GM12891 (cell line): ENCODE measurements around the gene CCDC6.
"Not testable (repeated sequence)": the region's sequence is repeated elsewhere in the genome, so short reads cannot be mapped to it uniquely, and the experiment has no call there.

Experiments used
- DNase-seq: peaks from one replicate; pipeline ENCODE4 v3.0.0; 2011; ENCODE audit warnings: low spot score; ENCODE audit not compliant: insufficient read length
- FAIRE-seq: peaks from 2 replicates; lab custom pipeline; 2011; peaks lifted over from hg19 to GRCh38; lab: Jason Lieb, UNC
- PAX5 ChIP-seq: IDR thresholded peaks from 2 replicates; pipeline ENCODE4 v1.6.1; 2011; ENCODE audit warnings: low read length, moderate library complexity, mild to moderate bottlenecking; ENCODE audit not compliant: insufficient read depth, severe bottlenecking
- POLR2A ChIP-seq: IDR thresholded peaks from 2 replicates; pipeline ENCODE4 v1.6.1; 2011; ENCODE audit warnings: low read depth, low read length, control low read depth
- POLR2AphosphoS5 ChIP-seq: IDR thresholded peaks from 2 replicates; pipeline ENCODE4 v1.6.1; 2011; ENCODE audit warnings: low read depth, low read length, control low read depth
- POU2F2 ChIP-seq: IDR thresholded peaks from 2 replicates; pipeline ENCODE4 v1.6.1; 2011; ENCODE audit warnings: low read depth, mild to moderate bottlenecking, control low read depth, low read length, moderate library complexity
- SPI1 ChIP-seq: IDR thresholded peaks from 2 replicates; pipeline ENCODE4 v1.6.1; 2011; ENCODE audit warnings: low read depth, low read length, control low read depth
- TAF1 ChIP-seq: IDR thresholded peaks from 2 replicates; pipeline ENCODE4 v1.6.1; 2011; ENCODE audit warnings: low read depth, low read length, control low read depth

Gene CCDC6

DNA sequence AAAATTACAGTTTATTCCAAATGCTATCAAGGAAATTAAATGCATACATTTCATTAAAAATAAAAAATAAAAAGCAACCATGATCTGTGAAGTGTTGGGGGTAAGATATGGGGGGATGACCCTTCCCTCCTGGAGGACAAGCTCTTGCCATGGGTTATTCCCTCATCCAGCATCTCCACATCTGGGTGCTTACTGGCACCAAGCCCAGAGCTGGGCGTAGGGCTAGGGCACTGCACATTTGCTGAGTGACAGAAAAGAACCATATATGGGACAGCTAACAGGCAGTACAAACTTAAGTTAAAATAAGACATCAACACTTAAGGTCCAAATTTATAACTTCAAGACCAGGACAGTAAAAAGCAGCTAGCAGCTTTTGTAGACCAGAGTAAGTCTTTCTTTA is 10.2 kb downstream of the CCDC6 start:
- TF ChIP-seq POLR2AphosphoS5 (no peak), PAX5 (no peak), SPI1 (no peak), POU2F2 (no peak), POLR2A (no peak), TAF1 (no peak)
- FAIRE-seq (no peak), DNase-seq (no peak)

DNA sequence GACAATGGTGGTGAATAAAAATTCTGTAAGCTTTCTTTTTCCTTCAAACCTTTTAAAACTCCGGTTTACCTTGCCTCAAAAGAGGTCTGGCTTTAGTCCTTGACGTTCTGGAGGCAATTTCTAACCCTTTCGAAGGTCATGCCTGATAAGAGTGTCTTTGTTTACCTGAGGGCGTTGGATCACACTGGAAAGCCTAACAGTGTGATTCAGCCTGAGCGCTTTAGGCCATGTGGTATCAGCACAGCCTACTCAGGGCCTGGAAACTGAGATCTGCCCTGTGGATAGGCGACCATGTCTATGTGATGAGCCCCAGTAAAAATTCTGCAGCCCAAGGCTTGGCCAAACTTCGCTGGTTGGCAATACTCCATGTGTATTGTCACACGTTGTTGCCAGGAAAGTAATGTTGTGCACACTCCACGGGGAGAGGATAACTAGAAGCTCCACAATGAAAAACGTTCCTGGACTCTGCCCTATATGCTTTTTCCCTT is 10.7 kb downstream of the CCDC6 start:
- TF ChIP-seq TAF1 = no peak
- TF ChIP-seq SPI1 = no peak
- TF ChIP-seq POLR2A = no peak
- no peak for TF ChIP-seq POU2F2
- no peak for TF ChIP-seq PAX5
- no peak for TF ChIP-seq POLR2AphosphoS5
- FAIRE-seq (no peak), DNase-seq (no peak)

DNA sequence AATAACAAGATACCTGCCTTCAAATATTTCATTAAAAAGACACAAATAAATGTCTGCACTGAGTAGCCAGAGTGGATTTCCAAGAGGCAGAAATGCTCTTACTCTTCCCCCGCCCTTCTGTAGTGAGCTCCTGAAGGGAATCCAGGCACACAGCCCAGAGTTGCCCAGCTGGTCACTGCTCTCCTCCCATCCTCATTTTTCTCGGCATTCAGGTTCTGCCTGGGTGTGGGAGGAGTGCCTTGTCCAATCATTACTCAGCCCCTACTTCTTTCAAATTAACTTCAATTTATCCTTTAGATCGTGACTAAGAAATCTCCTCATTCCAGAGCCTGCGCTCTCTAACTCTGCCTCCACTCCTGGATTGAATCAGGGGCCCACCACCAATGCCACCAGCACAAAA is 12.2 kb downstream of the CCDC6 start:
- no peak for FAIRE-seq
- TF ChIP-seq PAX5 (no peak), POLR2A (no peak), POU2F2 (no peak), SPI1 (no peak)
- no peak for DNase-seq

DNA sequence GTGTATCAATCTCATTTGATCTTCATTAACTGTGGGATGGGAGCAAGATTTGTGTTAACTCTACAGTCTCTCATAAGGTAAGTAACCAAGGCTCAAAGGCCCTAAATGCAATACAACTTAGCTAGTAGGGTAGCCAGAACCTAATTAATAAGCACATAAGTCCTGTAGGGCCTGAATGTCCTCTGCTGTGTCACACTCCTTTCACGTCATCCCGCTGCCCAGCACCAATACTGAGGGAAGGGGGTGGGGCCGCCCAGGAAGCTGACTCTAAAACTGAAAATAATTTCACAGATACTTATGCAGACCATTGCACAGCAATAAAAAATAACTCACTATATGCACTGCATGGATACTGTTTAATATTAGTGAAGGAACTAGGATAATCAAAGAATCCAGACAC is 13.7 kb downstream of the CCDC6 start:
- DNase-seq (no peak), FAIRE-seq (no peak)
- TF ChIP-seq PAX5 = no peak
- no peak for TF ChIP-seq POU2F2
- TF ChIP-seq POLR2AphosphoS5 = no peak
- no peak for TF ChIP-seq TAF1
- TF ChIP-seq POLR2A = no peak
- no peak for TF ChIP-seq SPI1

DNA sequence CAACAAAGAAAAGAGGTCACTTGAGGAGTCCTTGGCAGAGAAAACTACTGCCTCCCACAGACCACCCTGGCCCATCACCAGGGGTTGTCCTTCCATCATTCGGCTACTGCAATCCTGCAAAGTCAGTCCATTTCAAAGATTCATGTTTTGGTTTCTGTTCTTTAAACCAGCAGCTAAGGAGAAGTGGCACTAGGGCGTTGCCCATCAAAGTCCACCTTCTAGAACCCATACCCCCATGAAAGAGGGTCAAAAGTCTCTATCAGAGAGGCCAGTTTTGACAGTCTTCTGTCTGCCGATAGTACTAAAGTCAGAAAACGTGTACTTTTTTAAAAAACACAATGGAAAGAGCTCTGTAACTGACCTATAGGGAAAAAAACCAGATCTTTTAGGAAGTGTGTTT is 14.4 kb downstream of the CCDC6 start:
- FAIRE-seq (peak; percentile 47), DNase-seq (no peak)
- TF ChIP-seq POU2F2 (no peak), PAX5 (no peak), TAF1 (no peak), POLR2A (no peak), POLR2AphosphoS5 (no peak), SPI1 (no peak)

DNA sequence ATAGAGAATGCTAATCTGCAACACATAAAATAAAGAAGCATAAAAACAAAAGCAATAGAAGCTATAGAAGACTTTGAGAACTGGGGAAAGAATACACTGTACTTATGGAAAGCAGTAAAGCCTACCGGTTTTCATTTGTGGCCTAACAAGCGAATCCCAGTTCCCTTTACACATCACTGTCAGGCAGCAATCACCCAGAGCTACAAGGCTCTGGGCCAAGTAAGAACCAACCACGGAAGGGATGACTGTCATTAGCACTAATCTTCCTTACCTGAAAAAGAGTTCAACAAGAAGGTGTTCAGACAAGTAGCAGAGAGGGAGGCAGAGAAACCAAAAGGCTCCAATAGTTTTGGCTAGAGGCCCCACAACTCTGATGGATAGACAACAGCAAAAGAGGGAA is 15.0 kb downstream of the CCDC6 start:
- FAIRE-seq (peak; percentile 79), DNase-seq (no peak)
- TF ChIP-seq PAX5 = no peak
- peak; percentile 73 for TF ChIP-seq SPI1
- TF ChIP-seq POLR2AphosphoS5 = no peak

DNA sequence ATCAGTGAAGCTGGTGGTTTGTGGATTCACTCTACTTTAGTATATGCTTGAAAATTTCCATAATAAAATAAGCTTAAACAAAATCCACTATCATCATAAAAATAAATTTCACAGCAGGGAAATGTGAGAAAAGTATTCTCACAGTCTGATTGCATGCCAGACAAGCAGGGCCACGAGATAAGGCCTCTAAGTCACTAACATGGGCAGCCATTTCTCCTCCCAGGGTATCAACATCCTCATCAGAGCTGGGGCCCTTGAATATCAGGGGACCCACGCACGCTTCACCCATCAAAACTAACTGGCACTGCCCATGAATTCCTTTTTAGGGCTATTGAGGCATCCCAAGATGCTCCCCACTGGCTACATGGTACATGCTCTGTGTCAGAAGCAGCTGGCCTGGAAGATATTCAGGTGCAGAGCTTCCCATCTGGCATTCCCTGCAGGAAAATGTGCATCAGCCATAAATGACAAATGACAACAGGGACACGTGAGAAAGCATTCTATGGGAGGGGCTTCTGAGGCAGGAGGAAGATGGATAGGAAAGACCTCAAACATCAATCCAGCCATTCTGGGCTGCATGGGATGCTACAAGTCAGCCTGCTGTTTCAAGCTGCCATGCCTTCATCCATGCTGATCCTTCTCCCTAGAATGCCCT is 17.4 kb downstream of the CCDC6 start:
- no peak for TF ChIP-seq POU2F2
- TF ChIP-seq SPI1 = no peak
- TF ChIP-seq TAF1 = no peak
- no peak for TF ChIP-seq PAX5
- TF ChIP-seq POLR2A = no peak
- TF ChIP-seq POLR2AphosphoS5 = no peak
- FAIRE-seq = no peak
- no peak for DNase-seq

DNA sequence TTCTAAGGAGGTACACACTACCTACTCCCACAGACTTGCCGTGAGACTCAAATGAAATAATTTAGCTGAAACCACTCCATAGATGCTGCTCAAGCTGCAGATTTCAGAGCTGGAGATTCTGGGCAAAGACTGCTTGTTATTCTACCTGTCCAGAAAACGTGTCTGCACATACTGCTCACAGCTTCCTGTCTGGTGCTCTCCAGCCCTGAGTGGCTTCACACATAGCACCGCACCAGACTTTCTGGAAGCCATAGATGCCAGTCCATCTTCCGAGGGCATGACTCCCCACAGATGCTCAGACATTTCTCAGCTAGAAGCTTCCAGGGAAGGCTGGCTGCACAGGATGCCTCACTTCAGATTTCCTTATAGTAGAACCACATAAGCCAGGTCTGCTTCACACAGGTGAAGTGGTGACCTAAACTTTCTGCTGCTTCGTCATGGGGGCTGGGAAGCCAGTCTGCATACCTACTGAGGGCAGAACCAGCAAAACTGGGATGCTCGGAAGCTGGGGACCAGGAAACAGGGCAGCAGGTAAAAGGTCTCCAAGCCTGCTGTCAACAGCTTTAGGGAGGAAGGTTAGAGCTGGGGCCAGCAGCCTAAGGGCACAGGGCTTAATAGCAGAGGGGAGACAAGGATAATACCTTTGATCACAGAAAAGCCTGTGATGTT is 18.2 kb downstream of the CCDC6 start:
- DNase-seq (no peak), FAIRE-seq (peak; percentile 64)
- TF ChIP-seq PAX5 (no peak), SPI1 (no peak), POU2F2 (no peak), POLR2A (no peak), POLR2AphosphoS5 (no peak), TAF1 (no peak)

DNA sequence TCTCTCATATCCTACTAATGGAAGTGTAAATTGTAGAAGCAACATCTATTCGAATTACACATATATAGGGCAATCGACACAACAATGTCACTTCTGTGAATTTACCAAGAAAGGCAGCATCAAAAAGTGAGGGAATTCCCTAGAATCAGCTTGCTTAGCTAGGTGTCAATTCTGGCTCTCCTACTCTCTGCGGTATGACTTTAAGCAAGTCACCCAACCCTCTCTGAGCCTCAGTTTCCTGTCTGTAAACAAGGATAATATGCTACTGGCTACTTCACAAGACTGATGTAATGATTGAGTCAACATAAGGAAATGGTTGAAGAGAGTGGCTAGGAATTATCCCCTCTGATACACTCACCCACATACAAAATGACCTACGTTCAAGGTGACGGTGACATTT is 19.4 kb downstream of the CCDC6 start:
- DNase-seq (no peak), FAIRE-seq (peak; percentile 75)
- TF ChIP-seq TAF1 (no peak), POLR2A (no peak), POLR2AphosphoS5 (no peak), SPI1 (no peak), PAX5 (no peak), POU2F2 (no peak)

DNA sequence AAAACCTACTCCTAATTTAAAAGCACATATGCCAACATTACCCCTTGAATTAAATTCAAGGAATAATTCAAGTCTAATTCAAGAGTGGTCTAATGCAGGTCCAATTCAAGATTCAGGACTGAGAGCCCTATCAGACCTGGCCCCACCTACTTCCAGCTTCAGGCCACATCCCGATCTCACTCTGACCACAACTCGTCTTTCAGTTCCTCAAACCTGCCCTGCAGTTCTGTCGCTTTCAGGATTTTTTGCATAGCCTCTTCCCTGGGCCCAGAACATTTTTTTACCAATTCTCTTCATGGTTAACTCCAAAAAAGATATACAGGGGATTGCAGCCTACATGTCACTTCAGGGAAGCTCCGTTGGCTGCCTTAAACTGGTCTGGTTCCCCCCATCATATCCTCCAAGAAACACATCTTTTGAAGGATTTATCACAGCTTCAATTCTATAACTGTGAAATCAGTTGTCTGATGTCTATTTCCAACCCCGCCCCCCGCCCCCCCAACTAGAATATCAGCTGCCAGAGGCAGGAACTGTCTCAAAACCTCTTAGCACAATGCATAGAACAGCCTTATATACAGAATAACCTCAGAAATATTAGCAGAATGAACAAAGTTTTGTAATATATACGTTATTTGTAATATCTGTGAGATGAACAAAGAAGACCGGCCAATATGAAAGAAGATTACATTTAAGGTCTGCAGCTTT is 20.8 kb downstream of the CCDC6 start:
- FAIRE-seq = peak; percentile 98
- TF ChIP-seq POLR2AphosphoS5 (no peak), POU2F2 (peak; percentile 95), SPI1 (peak; percentile 100)
- DNase-seq = peak; percentile 35

DNA sequence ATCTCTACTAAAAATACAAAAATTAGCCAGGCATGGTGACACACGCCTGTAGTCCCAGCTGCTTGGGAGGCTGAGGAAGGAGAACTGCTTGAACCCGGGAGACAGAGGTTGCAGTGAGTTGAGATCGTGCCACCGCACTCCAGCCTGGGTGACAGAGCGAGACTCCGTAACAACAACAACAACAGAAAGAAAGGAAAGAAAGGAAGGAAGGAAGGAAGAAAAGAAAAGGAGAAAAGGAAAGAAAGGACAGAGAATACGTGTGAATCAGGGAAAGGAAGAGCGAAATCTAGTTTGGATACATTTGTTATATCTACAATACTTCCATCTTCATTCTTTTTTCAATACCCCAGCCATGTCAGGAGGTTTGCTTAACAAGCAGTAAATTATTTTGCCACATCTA is 21.5 kb downstream of the CCDC6 start:
- not testable (repeated sequence) for DNase-seq
- FAIRE-seq = peak; percentile 5
